Thyroid gland (tissue), 4 donors: ENCODE measurements around the gene SDHC.

ENCODE experiments used
- POLR2A ChIP-seq, 2 donors: fragments of 450-650 bp; IDR thresholded peaks; one replicate each; pipeline ENCODE4 v1.6.1; 2017; ENCODE audit warnings: antibody characterized with exemption in 2 of 2, mild to moderate bottlenecking in 2 of 2, moderate library complexity in 1 of 2
- TF ChIP-seq, protein P1 (sequence below), 6 experiments: fragments of 200-600 bp in 3 of 6; fragments of 450-650 bp in 3 of 6; sonication (generic) in 3 of 6; IDR thresholded peaks; one replicate each; pipeline ENCODE4 v1.5.1; 2016 to 2019; ENCODE audit warnings: antibody characterized with exemption in 6 of 6, mild to moderate bottlenecking in 2 of 6, inconsistent platforms in 1 of 6, moderate library complexity in 1 of 6

DNA sequence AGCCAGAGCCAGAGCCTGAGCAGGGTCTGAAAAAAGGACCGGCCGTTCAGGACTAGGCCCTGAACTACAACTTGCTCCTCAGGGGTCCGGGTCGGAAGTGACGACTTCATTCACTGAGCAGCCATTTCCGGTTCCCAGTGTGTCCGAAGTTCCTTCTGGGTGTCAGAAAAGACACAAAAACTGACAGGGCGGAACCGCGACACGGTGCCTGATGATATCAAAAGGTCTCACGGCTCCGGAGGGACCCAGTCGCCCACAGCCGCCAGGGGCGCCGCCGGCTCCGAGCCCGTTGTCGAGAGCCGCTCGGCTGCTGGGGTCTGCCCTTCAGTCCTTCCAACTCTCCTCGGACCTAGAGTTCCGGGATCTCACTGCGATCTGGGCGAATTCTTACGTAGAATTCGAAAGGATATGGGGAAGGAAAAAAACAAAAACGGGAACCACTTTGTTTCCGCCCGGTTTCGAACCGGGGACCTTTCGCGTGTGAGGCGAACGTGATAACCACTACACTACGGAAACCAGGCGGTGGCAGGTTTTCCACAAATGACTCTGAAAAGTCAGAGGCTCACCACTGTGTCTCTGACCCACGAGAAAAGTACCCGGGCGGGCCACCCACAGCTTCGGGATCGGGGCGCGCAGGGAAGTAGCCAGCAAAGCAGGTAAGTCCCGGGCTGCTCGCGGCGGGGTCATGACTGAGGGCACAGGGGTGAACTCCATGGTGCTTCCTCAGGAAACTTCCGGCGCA lies 85.2 kb downstream of the SDHC start:
- TF ChIP-seq, protein P1, sequence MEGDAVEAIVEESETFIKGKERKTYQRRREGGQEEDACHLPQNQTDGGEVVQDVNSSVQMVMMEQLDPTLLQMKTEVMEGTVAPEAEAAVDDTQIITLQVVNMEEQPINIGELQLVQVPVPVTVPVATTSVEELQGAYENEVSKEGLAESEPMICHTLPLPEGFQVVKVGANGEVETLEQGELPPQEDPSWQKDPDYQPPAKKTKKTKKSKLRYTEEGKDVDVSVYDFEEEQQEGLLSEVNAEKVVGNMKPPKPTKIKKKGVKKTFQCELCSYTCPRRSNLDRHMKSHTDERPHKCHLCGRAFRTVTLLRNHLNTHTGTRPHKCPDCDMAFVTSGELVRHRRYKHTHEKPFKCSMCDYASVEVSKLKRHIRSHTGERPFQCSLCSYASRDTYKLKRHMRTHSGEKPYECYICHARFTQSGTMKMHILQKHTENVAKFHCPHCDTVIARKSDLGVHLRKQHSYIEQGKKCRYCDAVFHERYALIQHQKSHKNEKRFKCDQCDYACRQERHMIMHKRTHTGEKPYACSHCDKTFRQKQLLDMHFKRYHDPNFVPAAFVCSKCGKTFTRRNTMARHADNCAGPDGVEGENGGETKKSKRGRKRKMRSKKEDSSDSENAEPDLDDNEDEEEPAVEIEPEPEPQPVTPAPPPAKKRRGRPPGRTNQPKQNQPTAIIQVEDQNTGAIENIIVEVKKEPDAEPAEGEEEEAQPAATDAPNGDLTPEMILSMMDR (IDR thresholded peaks at IDR 0.05): peak in 4 of 6 experiments; percentile 35 to 46 (median 40)
- peak in 1 of 2 donors; percentile 73 for TF ChIP-seq POLR2A (IDR thresholded peaks at IDR 0.05)
